ENCODE data around the gene SYT13.

SYT13 gene

GRCh38 chr11:45215098-45215865 is 70.9 kb downstream of the SYT13 start:
- no peak for FAIRE-seq

DNA sequence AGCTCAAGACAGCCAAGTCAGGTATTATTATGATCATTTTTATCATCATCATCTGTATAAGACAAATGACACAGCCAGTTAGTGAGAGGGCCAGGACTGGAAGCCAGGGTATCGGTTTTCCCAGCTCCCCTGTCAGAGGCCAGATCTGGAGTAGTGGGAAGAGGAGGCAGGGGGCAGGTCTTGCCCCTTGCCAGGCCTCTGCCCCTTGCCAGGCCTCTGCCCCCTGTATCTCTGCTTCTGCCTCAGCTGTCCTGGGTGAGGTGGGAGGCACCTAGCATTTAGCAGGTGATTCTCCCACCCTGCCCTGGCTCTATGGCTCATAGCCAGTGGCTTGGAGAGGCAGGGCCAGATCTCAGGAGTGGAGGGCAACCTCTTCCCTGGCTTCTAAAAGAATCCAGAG is 72.4 kb downstream of the SYT13 start:
- FAIRE-seq = no peak

DNA sequence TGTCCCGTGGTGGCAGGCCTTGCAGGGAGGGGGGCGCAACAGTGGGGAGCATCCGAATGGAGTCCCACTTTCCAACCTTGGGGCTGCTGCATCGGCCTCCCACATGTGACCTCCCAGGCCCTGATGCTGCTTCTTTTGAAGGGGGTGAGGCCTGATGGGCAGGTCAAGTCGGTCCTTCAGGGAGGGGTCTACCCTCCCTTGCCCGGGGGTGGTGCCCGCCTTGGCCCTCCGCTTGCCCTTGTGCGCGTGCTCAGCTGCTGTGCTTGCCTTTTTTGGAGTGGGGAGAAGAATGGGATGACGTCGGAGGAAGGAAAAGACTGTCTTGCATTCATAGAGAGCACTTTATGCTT is 72.8 kb downstream of the SYT13 start:
- no peak for FAIRE-seq

GRCh38 chr11:45212566-45213315 is 73.4 kb downstream of the SYT13 start:
- FAIRE-seq = no peak

DNA sequence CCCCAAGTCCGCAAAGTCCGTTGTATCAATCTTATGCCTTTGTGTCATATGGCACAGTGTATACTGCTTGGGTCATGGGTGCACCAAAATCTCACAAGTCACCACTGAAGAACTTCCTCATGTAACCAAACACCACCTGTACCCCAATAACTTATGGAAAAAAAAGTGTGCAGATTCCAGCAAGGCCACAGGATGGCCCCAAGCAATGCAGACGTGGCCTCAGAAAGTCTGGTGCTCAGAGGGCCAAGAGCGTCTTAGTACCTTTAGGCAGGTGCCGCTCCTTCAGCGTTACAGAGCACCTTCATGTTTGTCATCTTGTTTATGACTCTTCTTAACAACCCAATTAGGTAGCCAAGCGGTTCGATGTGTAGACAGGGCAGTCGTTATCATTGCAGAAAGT is 74.4 kb downstream of the SYT13 start:
- no peak for FAIRE-seq

GRCh38 chr11:45210846-45211245 is 75.3 kb downstream of the SYT13 start:
- no peak for FAIRE-seq

- no peak for FAIRE-seq
Observed at GRCh38 chr11:45209891-45210699, 76.0 kb downstream of the SYT13 start.

GRCh38 chr11:45209000-45209879 is 76.9 kb downstream of the SYT13 start:
- FAIRE-seq = no peak

GRCh38 chr11:45208135-45208534 is 78.0 kb downstream of the SYT13 start:
- FAIRE-seq = no peak

DNA sequence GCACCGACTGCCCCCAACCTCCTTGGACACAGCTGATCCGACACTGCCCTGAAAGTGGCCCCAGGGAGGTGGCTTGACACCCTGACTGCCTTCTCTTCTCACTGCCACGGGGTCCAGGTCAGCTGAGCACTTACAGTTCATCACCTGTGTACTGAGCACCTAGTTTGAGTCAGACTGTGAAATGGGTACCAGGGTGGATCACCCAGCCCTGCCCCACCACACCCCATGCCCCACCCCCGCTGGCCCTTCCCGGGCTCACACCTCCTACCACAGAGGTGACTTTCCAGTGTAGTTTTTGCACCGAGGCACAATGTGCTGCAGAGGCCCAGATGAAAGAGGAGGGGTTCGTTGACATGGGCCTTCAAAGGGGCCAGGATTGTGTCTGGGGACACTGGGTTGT is 80.2 kb downstream of the SYT13 start:
- FAIRE-seq = no peak

- FAIRE-seq = no peak
Observed at GRCh38 chr11:45204761-45205160, 81.4 kb downstream of the SYT13 start.

- FAIRE-seq = no peak
Observed at GRCh38 chr11:45193695-45194094, 92.4 kb downstream of the SYT13 start.

Measured in A204.1 (cell line).